Choroid plexus epithelial cell (primary cell): ENCODE data around the gene P2RY8.

ENCODE experiments used
- DNase-seq: peaks from one replicate; pipeline ENCODE4 v3.0.0-alpha.2; 2010; ENCODE audit warnings: low read depth
- H3K4me3 ChIP-seq: 2 replicates; pipeline ENCODE4 v1.5.1; 2011; ENCODE audit warnings: low read depth, mild to moderate bottlenecking, control low read depth, low read length, moderate library complexity
- TF ChIP-seq, protein P1 (sequence below): conservative IDR thresholded peaks from 2 replicates; pipeline ENCODE4 v1.5.1; 2011; ENCODE audit warnings: low read depth, mild to moderate bottlenecking, control low read depth, inconsistent platforms, low read length, moderate library complexity

P2RY8 gene

DNA sequence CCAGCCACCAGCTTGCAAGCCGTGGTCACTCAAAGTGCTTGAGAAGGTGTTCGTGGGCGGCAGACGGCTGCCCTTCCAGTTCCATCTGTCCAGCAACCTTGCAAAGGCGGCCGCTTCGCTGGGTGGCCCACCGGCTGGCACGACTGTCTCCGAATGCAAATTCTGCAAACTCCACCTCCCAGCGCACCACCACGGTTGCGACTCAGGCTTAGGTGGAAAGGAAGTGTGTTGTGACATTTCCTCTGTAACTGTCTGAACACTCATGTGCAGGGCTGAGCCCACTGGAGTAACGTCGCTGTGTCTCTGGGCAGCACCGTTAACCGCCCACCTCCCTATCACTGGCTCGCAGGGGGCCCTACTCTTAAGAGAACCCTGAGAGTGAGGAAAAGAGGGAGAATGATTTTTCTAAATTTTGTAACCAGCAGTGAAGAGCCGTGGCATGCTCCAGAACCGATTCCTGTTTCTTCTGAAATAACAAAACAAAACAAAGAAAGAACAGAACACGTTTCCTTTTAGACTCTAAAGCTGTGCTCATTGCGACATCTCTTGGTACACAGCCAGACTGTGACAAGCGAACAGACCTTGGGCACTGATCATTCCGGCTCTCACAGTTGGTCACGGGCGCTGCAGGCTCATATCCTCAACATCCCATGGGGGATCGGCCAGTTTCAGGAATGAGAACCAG, at the start of gene P2RY8:
Gene P2RY8, minus strand, starts transcription at position 155 of the 685 bp plus-strand sequence. CDS start 70,627 bp downstream, outside the sequence.
- DNase-seq = peak; percentile 41
- no peak within 1 kb of the TSS for H3K4me3 ChIP-seq
- TF ChIP-seq, protein P1, sequence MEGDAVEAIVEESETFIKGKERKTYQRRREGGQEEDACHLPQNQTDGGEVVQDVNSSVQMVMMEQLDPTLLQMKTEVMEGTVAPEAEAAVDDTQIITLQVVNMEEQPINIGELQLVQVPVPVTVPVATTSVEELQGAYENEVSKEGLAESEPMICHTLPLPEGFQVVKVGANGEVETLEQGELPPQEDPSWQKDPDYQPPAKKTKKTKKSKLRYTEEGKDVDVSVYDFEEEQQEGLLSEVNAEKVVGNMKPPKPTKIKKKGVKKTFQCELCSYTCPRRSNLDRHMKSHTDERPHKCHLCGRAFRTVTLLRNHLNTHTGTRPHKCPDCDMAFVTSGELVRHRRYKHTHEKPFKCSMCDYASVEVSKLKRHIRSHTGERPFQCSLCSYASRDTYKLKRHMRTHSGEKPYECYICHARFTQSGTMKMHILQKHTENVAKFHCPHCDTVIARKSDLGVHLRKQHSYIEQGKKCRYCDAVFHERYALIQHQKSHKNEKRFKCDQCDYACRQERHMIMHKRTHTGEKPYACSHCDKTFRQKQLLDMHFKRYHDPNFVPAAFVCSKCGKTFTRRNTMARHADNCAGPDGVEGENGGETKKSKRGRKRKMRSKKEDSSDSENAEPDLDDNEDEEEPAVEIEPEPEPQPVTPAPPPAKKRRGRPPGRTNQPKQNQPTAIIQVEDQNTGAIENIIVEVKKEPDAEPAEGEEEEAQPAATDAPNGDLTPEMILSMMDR = no peak

DNA sequence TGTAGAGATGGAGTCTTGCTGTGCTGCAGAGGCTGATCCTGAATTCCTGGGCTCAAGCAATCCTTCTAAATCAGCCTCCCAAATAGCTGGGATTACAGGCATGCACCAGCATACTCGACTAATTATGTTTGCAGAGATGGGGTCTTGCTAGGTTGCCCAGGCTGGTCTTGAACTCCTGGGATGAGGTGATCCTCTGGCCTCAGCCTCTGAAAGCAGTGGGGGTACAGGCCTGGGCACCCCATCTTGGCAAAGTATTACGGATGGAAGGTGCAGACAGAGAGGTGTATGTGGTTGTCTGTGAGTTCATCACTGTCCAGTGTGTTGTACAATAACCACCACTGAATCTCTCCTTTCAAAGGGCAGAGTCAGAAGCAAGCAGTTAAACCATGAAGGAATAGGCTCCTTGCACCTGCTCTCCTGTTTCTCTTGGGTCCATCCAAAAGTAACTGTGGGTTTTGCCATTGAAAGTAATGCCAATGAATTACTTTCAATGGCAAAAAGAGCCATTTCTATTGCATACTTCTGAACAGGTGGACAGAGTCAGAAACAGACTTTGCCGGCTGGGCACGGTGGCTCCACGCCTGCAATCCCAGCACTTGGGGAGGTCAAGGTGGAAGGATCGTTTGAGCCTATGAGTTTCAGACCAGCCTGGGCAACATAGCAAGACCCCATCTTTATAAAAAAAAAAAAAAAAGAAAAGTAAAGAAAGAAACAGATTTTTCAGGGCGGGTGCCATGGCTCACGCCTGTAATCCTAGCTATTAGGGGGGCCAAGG, 47.4 kb upstream of the P2RY8 start:
- H3K4me3 ChIP-seq = no peak overlapping the region
- TF ChIP-seq, protein P1 = no peak
- no peak for DNase-seq

DNA sequence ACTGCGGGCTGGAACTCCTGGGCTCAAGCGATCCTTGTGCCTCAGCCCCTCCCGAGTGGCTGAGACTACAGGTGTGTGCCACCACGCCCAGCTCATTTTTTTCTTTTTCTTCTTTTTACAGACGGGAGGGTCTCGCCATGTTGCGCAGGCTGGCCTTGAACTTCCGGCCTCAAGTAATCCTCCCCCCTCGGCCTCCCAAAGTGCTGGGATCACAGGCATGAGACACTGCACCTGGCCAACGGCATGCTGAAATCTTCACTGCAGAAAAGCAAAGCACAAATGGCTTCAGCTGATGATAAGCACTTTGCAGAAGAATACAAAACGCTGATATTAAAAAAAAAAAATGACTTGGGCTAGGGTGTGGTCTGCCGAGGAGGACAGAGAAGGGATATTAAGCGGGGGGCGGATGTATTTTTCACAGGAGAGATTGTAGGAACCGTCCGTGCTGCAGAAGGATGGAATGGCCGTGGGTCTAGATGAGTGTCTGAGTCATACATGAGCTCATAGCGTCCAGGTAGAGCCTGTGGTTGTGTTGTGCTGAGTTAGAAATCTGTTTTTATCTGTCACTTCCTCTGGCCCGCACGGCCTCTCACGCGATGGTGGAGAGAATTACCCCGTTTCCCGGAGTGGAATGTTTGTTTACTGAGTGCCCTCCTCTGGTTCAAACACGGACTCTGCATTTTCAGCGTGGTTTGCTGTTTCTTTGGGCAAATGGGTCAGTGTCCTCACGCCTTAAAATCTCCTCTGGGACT, 45.9 kb upstream of the P2RY8 start:
- TF ChIP-seq, protein P1 = no peak
- DNase-seq = peak; percentile 23

GRCh38 chrX:1581132-1581531, 44.1 kb upstream of the P2RY8 start:
- TF ChIP-seq, protein P1 = peak; percentile 87
- peak; percentile 66 for DNase-seq
- H3K4me3 ChIP-seq = no peak overlapping the region

More for the DNA sequence above, 45.9 kb upstream of the P2RY8 start:
- no peak overlapping the region for H3K4me3 ChIP-seq

GRCh38 chrX:1578511-1579173, 41.7 kb upstream of the P2RY8 start:
- TF ChIP-seq, protein P1 = no peak
- no peak overlapping the region for H3K4me3 ChIP-seq
- no peak for DNase-seq

DNA sequence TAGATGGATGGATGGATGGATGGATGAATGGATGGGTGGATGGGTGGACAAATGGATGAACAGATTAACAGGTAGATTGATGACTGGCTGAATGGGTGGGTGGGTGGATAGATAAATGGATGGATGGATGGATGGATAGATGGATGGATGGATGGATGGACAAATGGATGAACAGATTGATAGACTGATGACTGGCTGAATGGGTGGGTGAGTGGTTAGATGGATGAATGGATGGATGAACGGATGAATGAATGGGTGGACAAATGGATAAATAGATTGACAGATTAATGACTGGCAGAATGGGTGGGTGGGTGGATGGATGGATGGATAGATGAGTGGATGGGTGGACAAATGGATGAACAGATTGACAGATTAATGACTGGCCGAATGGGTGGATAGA, 40.9 kb upstream of the P2RY8 start:
- TF ChIP-seq, protein P1 = no peak
- DNase-seq = no peak

More for the DNA sequence above, 40.9 kb upstream of the P2RY8 start:
- no peak overlapping the region for H3K4me3 ChIP-seq
